Spleen (tissue), 11 donors: ENCODE measurements around the gene INSIG2. TPM values are rescaled to one million over a fixed set of nuclear protein-coding genes. Genes with fewer than 3 reads are reported as not detected.

Source experiments
- DNase-seq: peaks from one replicate; pipeline ENCODE4 v3.0.0-alpha.2; 2020
- H3K27ac ChIP-seq, 8 donors: fragments of 200-600 bp; sonication (generic) in 7 of 8; 1 replicate in 4 of 8; 2 replicates in 4 of 8; pipeline versions ENCODE4 v1.5.0 to v1.8.0; 2016 to 2021; ENCODE audit warnings: inconsistent platforms in 4 of 8, mild to moderate bottlenecking in 4 of 8, moderate library complexity in 1 of 8
- H3K27me3 ChIP-seq, 7 donors: fragments of 200-600 bp; sonication (generic) in 6 of 7; replicated peaks in 1 of 7; 1 replicate in 4 of 7; 2 replicates in 3 of 7; pipeline versions ENCODE4 v1.5.0 to v1.8.0; 2016 to 2021; ENCODE audit warnings: inconsistent platforms in 3 of 7, mild to moderate bottlenecking in 1 of 7
- H3K36me3 ChIP-seq, 6 donors: fragments of 200-600 bp; sonication (generic) in 5 of 6; 1 replicate in 4 of 6; 2 replicates in 2 of 6; pipeline versions ENCODE4 v1.5.0 to v1.8.0; 2016 to 2021; ENCODE audit warnings: inconsistent platforms in 2 of 6
- H3K4me1 ChIP-seq, 6 donors: fragments of 200-600 bp; sonication (generic) in 5 of 6; 1 replicate in 3 of 6; 2 replicates in 3 of 6; pipeline versions ENCODE4 v1.5.0 to v1.8.0; 2016 to 2021; ENCODE audit warnings: inconsistent platforms in 3 of 6
- H3K4me3 ChIP-seq, 8 donors: fragments of 200-600 bp; sonication (generic) in 7 of 8; 1 replicate in 4 of 8; 2 replicates in 4 of 8; pipeline versions ENCODE4 v1.5.0 to v1.8.0; 2016 to 2021; ENCODE audit warnings: inconsistent platforms in 4 of 8, mild to moderate bottlenecking in 4 of 8, moderate library complexity in 2 of 8
- H3K9me3 ChIP-seq, 8 donors: fragments of 200-600 bp; sonication (generic) in 7 of 8; 1 replicate in 4 of 8; 2 replicates in 4 of 8; pipeline versions ENCODE4 v1.5.0 to v1.8.0; 2016 to 2021; ENCODE audit warnings: inconsistent platforms in 4 of 8
- POLR2A ChIP-seq, 3 donors: fragments of 450-650 bp; IDR thresholded peaks; one replicate each; pipeline ENCODE4 v1.5.1; 2017; ENCODE audit warnings: antibody characterized with exemption in 3 of 3, mild to moderate bottlenecking in 1 of 3
- POLR2AphosphoS5 ChIP-seq, 3 donors: sonication (generic); formaldehyde crosslinking; IDR thresholded peaks; one replicate each; pipeline ENCODE4 v1.5.1; 2017; ENCODE audit warnings: antibody characterized with exemption in 3 of 3
- WGBS, 5 donors: extraction: QIAGEN DNeasy Blood & Tissue Kit in 3 of 5; methylation state at CpG; one replicate each; pipeline versions ENCODE4 v1.1.5 to v1.1.7; 2013 to 2018; 5-methylcytosine and 5-hydroxymethylcytosine counted together
- intact Hi-C: fragments of 100-400 bp; cut with DNase I; formaldehyde crosslinking; loops from one replicate; pipeline ENCODE4 v1.15.0; 2023; ENCODE audit warnings: low total_unique reads
- polyA plus RNA-seq, 3 donors: library from polyadenylated mRNA; stranded (reverse); fragments of 200-250 nt; gene quantifications; one replicate each; pipeline ENCODE4 v1.2.1, GENCODE V29; 2013
- total RNA-seq, 7 donors: library from RNA; depleted of rRNA in 3 of 7; stranded (reverse); fragments of >200 nt in 3 of 7; fragmentation: NEBNext Ultra II Directional in 4 of 7; extraction: Animal tissue kit (Norgen Biotek cat#: 25700) in 4 of 7; gene quantifications; one replicate each; pipeline versions ENCODE4 v1.1.0 to v1.2.1, GENCODE V29; 2016 to 2021
- TF ChIP-seq, protein P1 (sequence below), 11 experiments: fragments of 200-600 bp in 7 of 11; fragments of 450-650 bp in 4 of 11; sonication (generic) in 4 of 11; IDR thresholded peaks in 8 of 11; conservative IDR thresholded peaks in 3 of 11; 1 replicate in 7 of 11; 2 replicates in 4 of 11; pipeline versions ENCODE4 v1.4.0 to v1.8.0; 2016 to 2021; ENCODE audit warnings: antibody characterized with exemption in 11 of 11, inconsistent platforms in 4 of 11, mild to moderate bottlenecking in 1 of 11
- donor health status: healthy with polysubstance abuse.
- donor health status: DM: no; HTN: no; CAD: no; lungs with moderate emphysema.
- donor health status: DM: no; HTN: no; CAD: no.
- donor health status: Bipolar disorder and iron deficiency.
- donor health status: healthy.
- donor health status: DM: no; HTN: no; CAD: no.
- donor health status: DM: yes; HTN: yes; CAD: no.

The INSIG2 gene
- total and polyA plus RNA-seq, 10 donors, result 11.5 to 42.7 (median 28.8) TPM

DNA sequence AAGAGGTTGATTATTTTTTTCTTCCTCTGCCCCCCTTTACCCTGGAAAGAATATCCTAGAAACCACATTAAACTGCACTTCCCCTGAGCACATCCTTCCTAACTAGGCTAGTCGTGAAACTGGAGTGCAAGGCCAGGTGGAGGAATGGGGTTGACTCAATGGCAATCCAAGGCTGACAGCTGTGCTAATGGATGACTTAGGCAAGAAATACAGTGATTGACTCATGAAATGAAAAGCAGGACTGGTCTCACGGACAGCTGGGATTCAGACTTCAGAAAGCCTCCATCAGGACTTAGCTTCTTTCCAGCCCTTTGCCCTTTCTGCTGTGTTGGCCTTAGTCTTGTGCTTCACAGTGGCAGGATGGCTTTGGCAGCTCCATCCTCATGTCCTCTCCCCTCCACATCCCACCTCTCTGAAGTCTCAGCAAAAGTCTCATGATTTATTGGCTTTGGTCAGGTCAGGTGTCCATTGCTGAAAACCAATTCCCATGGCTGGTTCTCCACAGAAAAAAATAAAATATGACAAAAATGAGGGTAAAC is 33.8 kb downstream of the INSIG2 start:
- H3K27me3 ChIP-seq, result peaks cover 0 to 4% (median 0%) of the 10 kb centered on the region in 7 donors
- TF ChIP-seq, protein P1, sequence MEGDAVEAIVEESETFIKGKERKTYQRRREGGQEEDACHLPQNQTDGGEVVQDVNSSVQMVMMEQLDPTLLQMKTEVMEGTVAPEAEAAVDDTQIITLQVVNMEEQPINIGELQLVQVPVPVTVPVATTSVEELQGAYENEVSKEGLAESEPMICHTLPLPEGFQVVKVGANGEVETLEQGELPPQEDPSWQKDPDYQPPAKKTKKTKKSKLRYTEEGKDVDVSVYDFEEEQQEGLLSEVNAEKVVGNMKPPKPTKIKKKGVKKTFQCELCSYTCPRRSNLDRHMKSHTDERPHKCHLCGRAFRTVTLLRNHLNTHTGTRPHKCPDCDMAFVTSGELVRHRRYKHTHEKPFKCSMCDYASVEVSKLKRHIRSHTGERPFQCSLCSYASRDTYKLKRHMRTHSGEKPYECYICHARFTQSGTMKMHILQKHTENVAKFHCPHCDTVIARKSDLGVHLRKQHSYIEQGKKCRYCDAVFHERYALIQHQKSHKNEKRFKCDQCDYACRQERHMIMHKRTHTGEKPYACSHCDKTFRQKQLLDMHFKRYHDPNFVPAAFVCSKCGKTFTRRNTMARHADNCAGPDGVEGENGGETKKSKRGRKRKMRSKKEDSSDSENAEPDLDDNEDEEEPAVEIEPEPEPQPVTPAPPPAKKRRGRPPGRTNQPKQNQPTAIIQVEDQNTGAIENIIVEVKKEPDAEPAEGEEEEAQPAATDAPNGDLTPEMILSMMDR (IDR thresholded peaks at IDR 0.05 in 8 of 11, conservative IDR thresholded peaks at IDR 0.05 in 3 of 11), result no peak
- TF ChIP-seq POLR2A (IDR thresholded peaks at IDR 0.05) (no peak), POLR2AphosphoS5 (IDR thresholded peaks at IDR 0.05) (no peak)
- H3K36me3 ChIP-seq, result no peaks in the 10 kb centered on the region
- H3K27ac ChIP-seq, result peak overlapping the region in 2 of 8 donors; percentile 8 to 43
- no peak for DNase-seq
- no peaks in the 10 kb centered on the region for H3K9me3 ChIP-seq
- intact Hi-C loops, result no loop called here
- peaks cover 2 to 53% (median 21%) of the 10 kb centered on the region in 6 donors for H3K4me1 ChIP-seq
- 13 to 53% (median 32%) methylated on average over 2 of the region's 2 CpGs for WGBS, 5 donors
- no peak overlapping the region for H3K4me3 ChIP-seq

DNA sequence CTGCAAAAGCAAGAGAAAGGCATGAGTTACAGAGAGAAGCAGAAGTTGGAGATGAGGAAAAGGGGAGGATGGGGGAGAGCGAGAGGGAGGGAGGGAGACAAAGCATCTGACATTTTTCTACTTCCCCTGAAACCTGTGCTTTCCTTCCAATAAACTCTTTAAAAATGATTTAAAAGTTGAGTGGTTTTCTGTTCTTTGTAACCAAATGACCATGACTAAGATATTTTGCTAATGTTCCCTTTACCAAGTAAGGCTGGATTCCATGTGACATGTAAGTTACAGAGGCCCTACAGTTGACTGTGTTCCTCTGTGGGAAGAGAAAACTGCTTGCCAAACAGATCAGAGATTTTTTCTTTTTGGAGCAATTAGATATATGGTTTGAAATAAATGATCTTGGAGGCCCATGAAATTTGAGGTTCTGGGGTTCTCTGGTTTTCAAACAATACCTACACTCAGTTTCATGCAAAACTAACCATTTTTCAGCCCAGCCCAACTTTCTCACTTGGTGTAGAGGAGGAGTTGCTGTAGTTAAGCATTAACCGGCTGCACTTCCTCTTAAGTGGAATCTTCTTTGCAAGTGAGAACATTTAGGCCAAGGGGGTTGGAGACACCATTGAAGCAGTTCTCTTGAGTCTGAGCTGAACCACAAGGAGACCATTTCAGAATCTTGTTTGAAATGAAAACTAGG is 34.5 kb downstream of the INSIG2 start:
- H3K36me3 ChIP-seq, result no peaks in the 10 kb centered on the region
- no peak for DNase-seq
- intact Hi-C loops, result no loop called here
- peaks cover 2 to 53% (median 21%) of the 10 kb centered on the region in 6 donors for H3K4me1 ChIP-seq
- H3K4me3 ChIP-seq, result no peak overlapping the region
- TF ChIP-seq, protein P1 (IDR thresholded peaks at IDR 0.05 in 8 of 11, conservative IDR thresholded peaks at IDR 0.05 in 3 of 11), result no peak
- TF ChIP-seq POLR2AphosphoS5 (IDR thresholded peaks at IDR 0.05) (no peak), POLR2A (IDR thresholded peaks at IDR 0.05) (no peak)
- no peaks in the 10 kb centered on the region for H3K9me3 ChIP-seq
- WGBS, 5 donors, result 29 to 52% (median 39%) methylated on average over 2 of the region's 2 CpGs
- peak overlapping the region in 5 of 8 donors; percentile 9 to 43 (median 32) for H3K27ac ChIP-seq
- peaks cover 0 to 5% (median 0%) of the 10 kb centered on the region in 7 donors for H3K27me3 ChIP-seq

DNA sequence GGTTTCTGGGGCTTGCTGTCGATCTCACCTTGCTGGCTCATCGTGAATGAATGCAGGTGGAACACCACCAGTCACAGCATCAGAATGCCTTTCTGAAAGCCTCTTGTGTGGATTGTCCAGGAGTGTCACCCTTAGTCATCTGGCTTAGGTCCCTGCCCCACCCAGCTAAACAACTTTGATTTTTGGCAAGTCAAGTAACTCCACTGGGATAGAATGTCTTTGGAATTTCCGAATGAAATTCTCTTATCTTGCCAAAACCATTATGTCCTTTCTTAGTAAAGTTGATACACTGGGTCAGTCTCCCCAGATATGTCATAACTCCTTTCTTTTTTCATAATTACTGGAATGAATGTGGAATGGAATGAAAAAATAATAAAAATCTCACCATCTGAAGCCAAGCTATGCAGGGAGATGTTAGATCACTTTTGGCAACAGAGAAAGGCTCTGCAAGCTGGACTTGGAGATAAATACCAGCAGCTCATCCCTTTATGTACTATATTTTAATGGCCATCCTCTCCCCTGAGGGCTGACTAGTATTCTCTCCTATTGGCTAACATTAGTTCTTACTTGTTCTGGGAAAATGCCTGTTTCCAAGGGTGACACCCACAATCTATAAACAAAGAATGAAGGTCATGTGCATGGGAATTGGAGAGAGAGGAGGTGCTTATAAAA is 35.4 kb downstream of the INSIG2 start:
- DNase-seq, result no peak
- H3K4me1 ChIP-seq, result peaks cover 2 to 43% (median 19%) of the 10 kb centered on the region in 6 donors
- no peaks in the 10 kb centered on the region for H3K9me3 ChIP-seq
- H3K36me3 ChIP-seq, result no peaks in the 10 kb centered on the region
- peak overlapping the region in 4 of 8 donors; percentile 29 to 43 (median 36) for H3K27ac ChIP-seq
- no peak overlapping the region for H3K4me3 ChIP-seq
- intact Hi-C loops, result no loop called here
- TF ChIP-seq POLR2A (IDR thresholded peaks at IDR 0.05), result no peak
- TF ChIP-seq, protein P1 (IDR thresholded peaks at IDR 0.05 in 8 of 11, conservative IDR thresholded peaks at IDR 0.05 in 3 of 11), result no peak
- no peak for TF ChIP-seq POLR2AphosphoS5 (IDR thresholded peaks at IDR 0.05)
- peaks cover 0 to 7% (median 0%) of the 10 kb centered on the region in 7 donors for H3K27me3 ChIP-seq
- WGBS, 5 donors, result 72 to 87% (median 83%) methylated on average over 3 of the region's 3 CpGs
